IPS-18c (cell line): ENCODE measurements around the gene TSHR.
"Not testable (repeated sequence)": the region's sequence is repeated elsewhere in the genome, so short reads cannot be mapped to it uniquely, and the experiment has no call there.

Experiments used
- H3K4me3 ChIP-seq: 2 replicates; pipeline ENCODE4 v1.7.0; 2013; ENCODE audit warnings: low read depth, mild to moderate bottlenecking, low read length, moderate library complexity; ENCODE audit not compliant: insufficient read depth
- H3K9me3 ChIP-seq: one replicate; pipeline ENCODE4 v1.6.1; 2013; ENCODE audit warnings: mild to moderate bottlenecking, low read length, moderate library complexity; ENCODE audit not compliant: control insufficient read depth, insufficient read depth

Gene TSHR

GRCh38 chr14:80944861-80945617 is 10.4 kb upstream of the TSHR start:
- no peaks in the 10 kb centered on the region for H3K9me3 ChIP-seq
- H3K4me3 ChIP-seq = no peak overlapping the region

- no peaks in the 10 kb centered on the region for H3K9me3 ChIP-seq
- H3K4me3 ChIP-seq = no peak overlapping the region
These were observed 9.2 kb upstream of the TSHR start for GRCh38 chr14:80946187-80946586.

- no peaks in the 10 kb centered on the region for H3K9me3 ChIP-seq
- no peak overlapping the region for H3K4me3 ChIP-seq
These were observed 8.6 kb upstream of the TSHR start for GRCh38 chr14:80946797-80947196.

- H3K9me3 ChIP-seq = no peaks in the 10 kb centered on the region
- H3K4me3 ChIP-seq = no peak overlapping the region
These were observed 7.1 kb upstream of the TSHR start for GRCh38 chr14:80948291-80948690.

- no peaks in the 10 kb centered on the region for H3K9me3 ChIP-seq
- no peak overlapping the region for H3K4me3 ChIP-seq
These were observed 3.9 kb upstream of the TSHR start for GRCh38 chr14:80951491-80951890.

- H3K4me3 ChIP-seq, H3K9me3 ChIP-seq: not testable (repeated sequence)
These were observed 2.2 kb upstream of the TSHR start for GRCh38 chr14:80953211-80953610.

GRCh38 chr14:80954687-80955299 is 628 bp upstream of the TSHR start:
- Histone ChIP-seq H3K4me3 (peak overlapping the region; percentile 50; the same call in 1 of the 2 replicates), H3K9me3 (no peaks in the 10 kb centered on the region)

GRCh38 chr14:80956102-80956501 is 681 bp downstream of the TSHR start:
- no peak overlapping the region for H3K4me3 ChIP-seq
- no peaks in the 10 kb centered on the region for H3K9me3 ChIP-seq

- Histone ChIP-seq H3K4me3 (no peak overlapping the region), H3K9me3 (no peaks in the 10 kb centered on the region)
These were observed 1.5 kb downstream of the TSHR start for GRCh38 chr14:80956922-80957321.

- Histone ChIP-seq H3K9me3 (no peaks in the 10 kb centered on the region), H3K4me3 (no peak overlapping the region)
These were observed 2.2 kb downstream of the TSHR start for GRCh38 chr14:80957613-80958012.

GRCh38 chr14:80958226-80958625 is 2.8 kb downstream of the TSHR start:
- Histone ChIP-seq H3K4me3 (no peak overlapping the region), H3K9me3 (no peaks in the 10 kb centered on the region)

- Histone ChIP-seq H3K9me3 (no peaks in the 10 kb centered on the region), H3K4me3 (no peak overlapping the region)
These were observed 3.5 kb downstream of the TSHR start for GRCh38 chr14:80958939-80959338.

GRCh38 chr14:80959496-80959895 is 4.1 kb downstream of the TSHR start:
- no peaks in the 10 kb centered on the region for H3K9me3 ChIP-seq
- no peak overlapping the region for H3K4me3 ChIP-seq

- Histone ChIP-seq H3K4me3 (no peak overlapping the region), H3K9me3 (no peaks in the 10 kb centered on the region)
These were observed 9.6 kb downstream of the TSHR start for GRCh38 chr14:80965037-80965436.

GRCh38 chr14:80973931-80974641 is 18.7 kb downstream of the TSHR start:
- Histone ChIP-seq H3K9me3 (no peaks in the 10 kb centered on the region), H3K4me3 (no peak overlapping the region)

GRCh38 chr14:80974679-80975078 is 19.3 kb downstream of the TSHR start:
- no peaks in the 10 kb centered on the region for H3K9me3 ChIP-seq
- no peak overlapping the region for H3K4me3 ChIP-seq

- H3K9me3 ChIP-seq = no peaks in the 10 kb centered on the region
- H3K4me3 ChIP-seq = no peak overlapping the region
These were observed 21.8 kb downstream of the TSHR start for GRCh38 chr14:80977221-80977620.

- Histone ChIP-seq H3K9me3 (no peaks in the 10 kb centered on the region), H3K4me3 (no peak overlapping the region)
These were observed 23.0 kb downstream of the TSHR start for GRCh38 chr14:80978403-80978802.
